ENCODE results near the gene DHRS11.

DNA sequence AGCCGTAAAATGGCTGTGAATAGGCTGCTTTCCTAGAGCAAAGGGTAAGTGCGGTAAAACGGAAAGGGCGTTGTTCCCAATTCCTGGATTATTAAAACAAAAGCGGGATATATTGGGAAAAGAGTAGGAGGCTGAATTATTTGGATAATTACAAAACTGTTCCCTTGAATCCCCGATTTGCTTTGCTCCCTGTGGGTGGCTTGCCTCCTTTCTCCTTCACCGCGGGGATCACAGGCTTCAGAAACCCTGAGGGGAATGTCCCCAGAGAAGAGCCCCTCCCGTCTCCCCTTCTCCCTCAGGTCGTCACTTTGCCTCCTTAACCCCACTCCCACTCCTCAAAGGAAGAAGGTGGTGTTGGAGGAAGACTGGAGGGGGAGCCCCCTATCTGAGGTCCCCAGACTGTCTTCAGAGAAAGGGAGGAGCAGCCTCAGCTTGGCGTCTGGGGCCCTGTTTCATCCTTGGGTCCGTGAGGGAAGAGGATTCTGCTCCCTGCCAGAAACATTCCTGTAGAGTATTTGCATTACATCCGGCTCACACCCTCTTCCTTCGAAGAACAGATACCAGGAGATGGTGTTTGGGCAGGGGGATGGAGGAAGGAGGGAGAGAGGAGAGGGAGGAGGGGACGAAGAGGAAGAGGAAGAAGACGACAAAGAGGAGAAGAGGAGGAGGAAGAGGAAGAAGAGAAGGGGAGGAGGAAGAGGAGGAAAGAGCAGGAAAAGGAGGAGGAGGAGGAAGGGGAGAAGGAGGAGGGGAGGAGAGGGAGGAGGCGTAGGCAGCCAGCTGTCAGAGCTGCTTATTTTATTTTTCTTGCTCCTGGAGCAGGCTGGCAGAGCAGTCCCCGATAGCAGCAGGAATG, 41.5 kb downstream of the DHRS11 start:
- TF ChIP-seq EP300 (IDR thresholded peaks at IDR 0.05; ENCODE audit: low read depth) (no peak), POLR2A (IDR thresholded peaks at IDR 0.05) (no peak)
- TF ChIP-seq, protein P1, sequence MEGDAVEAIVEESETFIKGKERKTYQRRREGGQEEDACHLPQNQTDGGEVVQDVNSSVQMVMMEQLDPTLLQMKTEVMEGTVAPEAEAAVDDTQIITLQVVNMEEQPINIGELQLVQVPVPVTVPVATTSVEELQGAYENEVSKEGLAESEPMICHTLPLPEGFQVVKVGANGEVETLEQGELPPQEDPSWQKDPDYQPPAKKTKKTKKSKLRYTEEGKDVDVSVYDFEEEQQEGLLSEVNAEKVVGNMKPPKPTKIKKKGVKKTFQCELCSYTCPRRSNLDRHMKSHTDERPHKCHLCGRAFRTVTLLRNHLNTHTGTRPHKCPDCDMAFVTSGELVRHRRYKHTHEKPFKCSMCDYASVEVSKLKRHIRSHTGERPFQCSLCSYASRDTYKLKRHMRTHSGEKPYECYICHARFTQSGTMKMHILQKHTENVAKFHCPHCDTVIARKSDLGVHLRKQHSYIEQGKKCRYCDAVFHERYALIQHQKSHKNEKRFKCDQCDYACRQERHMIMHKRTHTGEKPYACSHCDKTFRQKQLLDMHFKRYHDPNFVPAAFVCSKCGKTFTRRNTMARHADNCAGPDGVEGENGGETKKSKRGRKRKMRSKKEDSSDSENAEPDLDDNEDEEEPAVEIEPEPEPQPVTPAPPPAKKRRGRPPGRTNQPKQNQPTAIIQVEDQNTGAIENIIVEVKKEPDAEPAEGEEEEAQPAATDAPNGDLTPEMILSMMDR (IDR thresholded peaks at IDR 0.05): no peak
